IPS DF 6.9 (cell line): Measurements from ENCODE around the gene PURB.
"Not testable (repeated sequence)": the region's sequence is repeated elsewhere in the genome, so short reads cannot be mapped to it uniquely, and the experiment has no call there.

ENCODE experiments used
- DNase-seq: peaks from one replicate; pipeline ENCODE4 v3.0.0-alpha.2; 2013; ENCODE audit warnings: low read depth, low spot score
- H3K27ac ChIP-seq: one replicate; pipeline ENCODE4 v1.5.1; 2013; ENCODE audit warnings: low read length, control low read depth
- H3K27me3 ChIP-seq: 2 replicates; pipeline ENCODE4 v1.6.1; 2013; ENCODE audit warnings: mild to moderate bottlenecking, low read length; ENCODE audit not compliant: control insufficient read depth, insufficient read depth
- H3K36me3 ChIP-seq: 2 replicates; pipeline ENCODE4 v1.6.1; 2013; ENCODE audit warnings: low read length; ENCODE audit not compliant: control insufficient read depth, insufficient read depth
- H3K4me1 ChIP-seq: 2 replicates; pipeline ENCODE4 v1.6.1; 2013; ENCODE audit warnings: low read length; ENCODE audit not compliant: control insufficient read depth, insufficient read depth
- H3K4me3 ChIP-seq: 2 replicates; pipeline ENCODE4 v1.5.1; 2013; ENCODE audit warnings: mild to moderate bottlenecking, low read length
- H3K9me3 ChIP-seq: 2 replicates; pipeline ENCODE4 v1.6.1; 2013; ENCODE audit warnings: low read length, inconsistent platforms; ENCODE audit not compliant: control insufficient read depth, insufficient read depth
- WGBS: extraction: QIAGEN DNeasy Blood & Tissue Kit; methylation state at CpG from one replicate; pipeline ENCODE4 v1.1.7; 2013; ENCODE audit warnings: mixed read lengths, missing lambda C conversion rate; ENCODE audit not compliant: insufficient read length, insufficient coverage; 5-methylcytosine and 5-hydroxymethylcytosine counted together

Gene PURB

DNA sequence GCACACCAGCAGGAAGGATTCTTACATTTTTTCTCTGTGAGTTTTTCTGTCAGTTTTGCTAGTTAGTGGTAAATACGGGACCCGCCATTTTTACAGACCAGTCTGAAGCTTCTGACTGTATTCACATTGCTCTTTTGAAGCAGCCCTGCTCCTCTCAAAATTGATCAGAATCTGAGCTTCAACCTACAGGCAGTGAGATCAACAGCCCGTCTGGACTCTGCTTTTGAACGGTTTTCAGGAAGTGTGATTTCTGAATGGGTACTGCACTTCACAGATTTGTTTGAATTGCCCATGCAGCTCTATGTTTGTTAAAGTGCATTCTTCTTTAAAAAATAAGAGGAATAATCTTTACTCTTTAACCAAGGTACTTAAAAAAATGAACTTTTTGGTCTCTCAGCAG is 8.9 kb downstream of the PURB start:
- Histone ChIP-seq H3K27ac (no peak overlapping the region), H3K9me3 (no peaks in the 10 kb centered on the region; the same call in 1 of the 2 replicates), H3K4me1 (no peaks in the 10 kb centered on the region), H3K36me3 (no peaks in the 10 kb centered on the region), H3K27me3 (no peaks in the 10 kb centered on the region), H3K4me3 (no peak overlapping the region)
- DNase-seq, result no peak
- no CpG with 5 or more reads among the region's 4 CpGs for WGBS

DNA sequence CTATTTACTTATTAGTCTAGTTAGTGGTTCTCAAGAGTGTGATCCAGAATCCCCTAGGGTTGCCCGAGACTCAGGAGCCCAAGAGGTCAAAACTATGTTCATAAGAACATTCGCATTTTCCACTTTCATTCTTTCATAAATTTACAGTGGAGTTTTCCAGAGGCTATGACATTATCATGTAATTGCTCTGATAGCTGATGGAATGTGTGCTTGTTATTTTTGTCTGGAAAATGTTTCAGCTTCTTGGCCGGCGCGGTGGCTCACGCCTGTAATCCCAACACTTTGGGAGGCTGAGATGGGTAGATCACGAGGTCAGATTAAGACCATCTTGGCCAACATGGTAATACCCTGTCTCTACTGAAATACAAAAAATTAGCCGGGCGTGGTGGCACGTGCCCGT is 10.1 kb downstream of the PURB start:
- WGBS, result no CpG with 5 or more reads among the region's 11 CpGs
- DNase-seq, result no peak
- H3K27ac ChIP-seq, result no peak overlapping the region
- no peaks in the 10 kb centered on the region for H3K27me3 ChIP-seq
- H3K9me3 ChIP-seq, result no peaks in the 10 kb centered on the region; the same call in 1 of the 2 replicates
- no peak overlapping the region for H3K4me3 ChIP-seq
- H3K4me1 ChIP-seq, result no peaks in the 10 kb centered on the region
- H3K36me3 ChIP-seq, result no peaks in the 10 kb centered on the region

DNA sequence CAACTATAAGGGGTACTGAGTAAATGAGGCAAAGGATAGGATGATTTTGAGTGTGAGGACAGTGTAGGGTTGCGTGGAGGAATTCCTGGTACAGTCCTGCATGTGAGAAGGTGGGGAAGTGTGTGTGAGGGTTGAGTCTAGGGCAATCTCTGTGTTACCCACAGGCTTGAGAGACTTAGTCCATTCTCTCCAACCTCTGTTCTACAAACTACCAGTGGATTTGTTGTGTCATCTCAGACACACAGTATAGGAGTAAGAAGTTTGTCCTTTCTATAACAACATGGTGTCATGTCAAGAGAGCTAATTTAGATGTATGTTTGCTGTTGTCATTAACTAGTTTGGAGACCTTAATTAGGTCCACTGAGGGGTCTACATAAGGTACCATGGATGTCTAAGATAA is 12.5 kb downstream of the PURB start:
- no peaks in the 10 kb centered on the region for H3K27me3 ChIP-seq
- H3K4me3 ChIP-seq, result no peak overlapping the region
- no peak overlapping the region for H3K27ac ChIP-seq
- no peaks in the 10 kb centered on the region for H3K36me3 ChIP-seq
- H3K4me1 ChIP-seq, result no peaks in the 10 kb centered on the region
- no peak for DNase-seq
- WGBS, result no CpG with 5 or more reads among the region's 1 CpG
- no peaks in the 10 kb centered on the region; the same call in 1 of the 2 replicates for H3K9me3 ChIP-seq

DNA sequence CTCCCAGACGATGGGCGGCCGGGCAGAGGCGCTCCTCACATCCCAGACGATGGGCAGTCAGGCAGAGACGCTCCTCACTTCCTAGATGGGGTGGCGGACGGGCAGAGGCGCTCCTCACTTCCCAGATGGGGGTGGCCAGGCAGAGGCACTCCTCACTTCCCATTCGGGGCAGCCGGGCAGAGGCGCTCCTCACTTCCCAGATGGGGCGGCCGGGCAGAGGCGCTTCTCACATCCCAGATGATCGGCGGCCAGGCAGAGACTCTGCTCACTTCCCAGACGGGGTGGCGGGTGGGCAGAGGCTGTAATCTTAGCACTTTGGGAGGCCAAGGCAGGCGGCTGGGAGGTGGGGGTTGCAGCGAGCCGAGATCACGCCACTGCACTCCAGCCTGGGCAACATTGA is 13.4 kb downstream of the PURB start:
- not testable (repeated sequence) for H3K27me3 ChIP-seq, H3K27ac ChIP-seq, H3K9me3 ChIP-seq, DNase-seq, H3K36me3 ChIP-seq, H3K4me1 ChIP-seq, H3K4me3 ChIP-seq
- no CpG with 5 or more reads among the region's 23 CpGs for WGBS

DNA sequence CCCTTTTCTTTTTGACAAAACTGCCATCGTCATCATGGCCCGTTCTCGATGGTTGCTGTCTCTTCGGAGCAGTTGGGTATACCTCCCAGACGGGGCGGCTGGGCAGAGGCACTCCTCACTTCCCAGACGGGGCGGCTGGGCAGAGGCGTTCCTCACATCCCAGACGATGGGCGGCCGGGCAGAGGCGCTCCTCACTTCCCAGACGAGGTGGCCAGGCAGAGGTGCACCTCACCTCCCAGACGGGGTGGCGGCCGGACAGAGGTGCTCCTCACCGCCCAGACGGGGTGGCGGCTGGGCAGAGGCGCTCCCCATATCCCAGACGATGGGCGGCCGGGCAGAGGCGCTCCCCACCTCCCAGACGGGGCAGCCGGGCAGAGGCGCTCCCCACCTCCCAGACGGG is 14.6 kb downstream of the PURB start:
- H3K27me3 ChIP-seq, H3K4me3 ChIP-seq, DNase-seq, H3K9me3 ChIP-seq, H3K27ac ChIP-seq, H3K4me1 ChIP-seq, H3K36me3 ChIP-seq: not testable (repeated sequence)
- no CpG with 5 or more reads among the region's 29 CpGs for WGBS

DNA sequence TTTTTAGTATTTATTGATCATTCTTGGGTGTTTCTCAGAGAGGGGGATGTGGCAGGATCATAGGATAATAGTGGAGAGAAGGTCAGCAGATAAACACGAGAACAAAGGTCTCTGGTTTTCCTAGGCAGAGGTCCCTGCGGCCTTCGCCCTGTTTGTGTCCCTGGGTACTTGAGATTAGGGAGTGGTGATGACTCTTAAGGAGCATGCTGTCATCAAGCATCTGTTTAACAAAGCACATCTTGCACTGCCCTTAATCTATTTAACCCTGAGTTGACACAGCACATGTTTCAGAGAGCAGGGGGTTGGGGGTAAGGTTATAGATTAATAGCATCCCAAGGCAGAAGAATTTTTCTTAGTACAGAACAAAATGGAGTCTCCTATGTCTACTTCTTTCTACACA is 15.0 kb downstream of the PURB start:
- not testable (repeated sequence) for H3K4me1 ChIP-seq, H3K27ac ChIP-seq

GRCh38 chr7:44867073-44867995 is 18.0 kb downstream of the PURB start:
- Histone ChIP-seq H3K27ac (no peak overlapping the region), H3K27me3 (no peaks in the 10 kb centered on the region), H3K4me3 (no peak overlapping the region), H3K4me1 (no peaks in the 10 kb centered on the region), H3K9me3 (no peaks in the 10 kb centered on the region), H3K36me3 (no peaks in the 10 kb centered on the region)
- WGBS, result no CpG with 5 or more reads among the region's 4 CpGs
- DNase-seq, result no peak

More for the DNA sequence above, 15.0 kb downstream of the PURB start:
- not testable (repeated sequence) for H3K27me3 ChIP-seq, H3K4me3 ChIP-seq, H3K9me3 ChIP-seq, H3K36me3 ChIP-seq, DNase-seq
- WGBS, result no CpG with 5 or more reads among the region's 3 CpGs

GRCh38 chr7:44861949-44862348 is 23.4 kb downstream of the PURB start:
- H3K27me3 ChIP-seq, H3K4me3 ChIP-seq, DNase-seq, H3K9me3 ChIP-seq, H3K4me1 ChIP-seq, H3K27ac ChIP-seq, H3K36me3 ChIP-seq: not testable (repeated sequence)
- WGBS, result no CpG with 5 or more reads among the region's 4 CpGs

DNA sequence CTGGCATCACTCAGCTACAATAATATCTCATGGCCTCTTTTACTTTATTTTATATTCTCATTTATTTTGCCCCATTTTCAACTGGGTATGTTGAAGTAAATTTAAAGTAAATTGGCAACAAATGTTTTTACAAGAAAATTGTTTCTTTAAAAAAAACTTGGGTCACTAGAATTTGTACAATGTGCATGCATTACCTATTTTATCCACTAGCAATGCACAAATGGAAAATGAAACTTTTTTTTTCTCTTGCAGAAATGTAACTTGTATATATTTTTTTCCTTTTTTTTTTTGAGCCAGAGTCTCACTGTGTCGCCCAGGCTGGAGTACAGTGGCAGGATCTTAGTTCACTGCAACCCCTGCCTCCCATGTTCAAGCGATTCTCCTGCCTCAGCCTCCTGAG is 27.2 kb downstream of the PURB start:
- H3K36me3 ChIP-seq, result no peaks in the 10 kb centered on the region
- no CpG with 5 or more reads among the region's 2 CpGs for WGBS

GRCh38 chr7:44854644-44855364 is 30.5 kb downstream of the PURB start:
- Histone ChIP-seq H3K36me3 (no peaks in the 10 kb centered on the region), H3K9me3 (no peaks in the 10 kb centered on the region), H3K27me3 (no peaks in the 10 kb centered on the region), H3K4me3 (no peak overlapping the region), H3K4me1 (no peaks in the 10 kb centered on the region), H3K27ac (no peak overlapping the region)
- no peak for DNase-seq
- no CpG with 5 or more reads among the region's 8 CpGs for WGBS

More for the DNA sequence above, 27.2 kb downstream of the PURB start:
- H3K4me1 ChIP-seq, result no peaks in the 10 kb centered on the region
- H3K4me3 ChIP-seq, result no peak overlapping the region
- no peak for DNase-seq
- H3K27ac ChIP-seq, result no peak overlapping the region
- no peaks in the 10 kb centered on the region for H3K9me3 ChIP-seq
- H3K27me3 ChIP-seq, result no peaks in the 10 kb centered on the region
